NCI-H774 (cell line): ENCODE results near the gene SCN10A.

ENCODE experiments used
- DNase-seq: peaks from one replicate; lab custom pipeline; 2025; lab: John Stamatoyannopoulos, UW

Gene SCN10A

DNA sequence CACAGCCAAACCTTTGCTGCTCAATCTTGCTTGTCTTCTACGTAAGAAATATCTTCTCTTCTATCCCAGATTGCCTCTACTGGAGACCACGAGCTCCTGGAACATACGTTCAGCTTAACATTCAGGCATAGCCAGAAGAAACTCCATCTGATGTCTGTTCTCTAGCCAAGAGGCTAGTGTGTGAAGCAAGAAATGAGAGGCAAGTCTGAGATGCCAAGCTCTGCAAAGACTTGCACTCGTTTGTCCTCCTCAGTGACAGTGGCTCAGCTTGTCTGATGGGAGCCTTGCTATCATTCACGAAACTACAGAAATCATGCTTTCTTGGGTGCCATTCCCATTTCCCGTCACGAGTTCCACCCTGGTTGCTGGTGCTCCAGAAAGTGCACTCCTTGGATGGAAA lies at the start of gene SCN10A:
Gene SCN10A (minus strand): TSS at position 192 of the 400 bp plus-strand sequence. CDS start 22,207 bp downstream, outside the sequence.
- no peak for DNase-seq

DNA sequence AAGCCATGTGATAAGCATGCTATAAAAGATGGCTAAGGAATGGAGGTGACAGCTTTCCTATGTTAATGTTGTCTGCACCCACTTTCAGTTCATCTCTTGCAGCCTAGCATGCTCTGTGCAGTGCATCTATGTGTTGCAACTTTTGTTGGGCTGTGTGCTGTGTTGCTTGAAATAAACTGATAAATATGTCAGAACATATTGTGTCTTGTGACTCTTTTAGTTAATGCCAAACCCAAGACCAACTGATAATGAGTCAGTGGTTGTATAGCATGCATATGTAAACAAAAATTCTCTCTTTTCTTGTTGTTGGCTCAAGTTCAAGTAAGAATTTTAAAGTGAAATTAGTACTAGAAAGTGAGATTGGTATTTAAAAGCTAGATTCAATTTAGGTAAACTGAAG lies 37.0 kb upstream of the SCN10A start:
- DNase-seq: no peak

DNA sequence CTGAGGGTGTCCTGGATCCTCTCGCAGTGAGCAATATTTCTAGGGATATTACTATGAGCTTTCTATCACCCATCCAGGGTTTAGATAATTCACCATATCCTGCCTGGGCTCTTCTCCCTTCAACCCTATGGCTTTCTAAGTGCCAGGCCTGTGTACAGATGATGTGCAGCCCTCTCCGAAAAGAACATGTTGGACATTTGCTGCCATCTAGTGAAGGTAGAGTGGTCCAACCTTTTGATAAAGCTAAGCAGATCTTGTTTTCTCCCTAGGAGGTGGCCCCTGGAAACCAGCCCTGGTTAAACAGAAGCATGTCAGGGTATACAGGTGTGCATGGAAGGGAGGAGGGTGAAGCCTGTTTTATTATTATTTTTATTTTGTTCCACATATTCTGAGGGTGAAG lies 27.9 kb upstream of the SCN10A start:
- no peak for DNase-seq

GRCh38 chr3:38842266-38842965 lies 26.4 kb upstream of the SCN10A start:
- no peak for DNase-seq

GRCh38 chr3:38840987-38841386 lies 25.0 kb upstream of the SCN10A start:
- no peak for DNase-seq

DNA sequence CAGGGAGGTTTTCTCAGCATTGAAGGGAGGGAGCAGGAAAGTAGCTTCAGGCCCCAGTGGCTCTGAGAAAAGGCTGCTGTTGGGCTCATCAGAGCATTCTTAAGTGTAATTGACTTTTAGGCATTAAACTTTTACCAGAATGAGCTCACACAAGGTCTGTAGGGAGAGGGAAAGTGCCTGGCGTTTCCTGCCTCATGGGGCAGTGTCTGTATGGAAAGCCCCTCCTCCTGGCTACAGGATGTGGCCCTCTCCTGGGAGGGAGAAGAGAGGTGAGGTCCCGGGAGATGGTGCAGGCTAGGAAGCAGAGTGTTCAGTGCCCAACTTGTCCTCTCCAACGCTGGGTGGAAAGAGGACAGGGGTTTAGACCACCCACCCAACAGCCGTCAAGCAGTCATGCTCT lies 21.3 kb upstream of the SCN10A start:
- no peak for DNase-seq

DNA sequence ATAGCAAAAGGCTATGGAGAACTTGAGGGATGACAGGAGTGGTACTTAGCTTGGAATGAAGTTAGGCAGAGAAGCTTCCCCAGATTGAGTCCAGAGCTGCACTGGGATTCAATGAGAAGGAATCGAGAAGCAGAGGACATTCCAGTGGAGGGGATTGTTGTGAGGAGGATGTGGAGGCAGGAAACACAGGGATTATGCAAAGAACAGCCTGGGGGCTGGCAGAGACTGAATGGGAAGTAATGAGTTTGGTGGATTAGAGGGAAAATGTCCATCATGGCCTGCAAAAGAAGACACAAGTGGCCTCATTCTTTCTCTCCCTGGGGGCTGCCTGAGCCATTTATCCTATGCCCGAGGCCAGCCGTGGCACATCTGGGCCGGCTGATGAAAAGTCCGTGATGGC lies 20.5 kb upstream of the SCN10A start:
- DNase-seq: no peak

- no peak for DNase-seq
Measured at GRCh38 chr3:38835939-38836338, 19.9 kb upstream of the SCN10A start.

DNA sequence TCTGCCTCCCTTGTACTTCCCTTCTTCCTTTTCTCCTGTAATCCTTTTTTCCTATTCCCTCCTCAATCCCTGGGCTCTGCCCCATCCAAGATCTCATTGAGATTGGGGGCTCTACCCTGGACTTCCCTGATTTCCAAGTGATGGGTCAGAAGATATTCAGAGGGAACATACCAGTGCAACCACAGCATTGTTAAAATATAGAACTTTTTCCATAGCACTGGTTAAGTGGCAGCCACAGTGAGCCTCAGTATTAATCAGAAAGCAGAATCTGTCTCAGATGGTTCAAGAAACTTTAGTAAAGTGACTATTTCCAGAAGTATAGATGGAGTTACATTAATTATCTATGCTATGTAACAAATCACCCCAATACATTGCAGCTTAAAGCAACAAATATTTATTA lies 18.7 kb upstream of the SCN10A start:
- DNase-seq: no peak

DNA sequence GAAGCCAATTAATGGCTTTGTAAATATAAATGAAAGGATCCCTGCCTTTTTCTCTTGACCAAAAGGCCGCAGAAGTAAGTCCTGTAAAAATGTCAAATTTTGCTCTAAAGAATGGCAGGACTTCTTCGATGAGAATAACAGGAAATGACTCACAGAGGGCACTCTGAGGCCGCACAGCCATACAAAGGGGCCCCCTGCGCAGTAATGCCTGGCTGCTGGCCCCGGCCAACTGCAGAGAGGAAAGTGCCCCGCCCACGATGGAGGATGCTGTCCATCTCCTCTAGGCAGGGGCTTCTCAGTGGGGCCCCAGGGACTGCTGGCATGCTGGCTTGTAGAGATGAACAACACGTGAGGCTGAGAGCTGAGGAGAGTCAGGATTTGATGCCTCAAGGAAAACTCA lies 18.1 kb upstream of the SCN10A start:
- DNase-seq: no peak

- no peak for DNase-seq
Measured at GRCh38 chr3:38829404-38829803, 13.4 kb upstream of the SCN10A start.

DNA sequence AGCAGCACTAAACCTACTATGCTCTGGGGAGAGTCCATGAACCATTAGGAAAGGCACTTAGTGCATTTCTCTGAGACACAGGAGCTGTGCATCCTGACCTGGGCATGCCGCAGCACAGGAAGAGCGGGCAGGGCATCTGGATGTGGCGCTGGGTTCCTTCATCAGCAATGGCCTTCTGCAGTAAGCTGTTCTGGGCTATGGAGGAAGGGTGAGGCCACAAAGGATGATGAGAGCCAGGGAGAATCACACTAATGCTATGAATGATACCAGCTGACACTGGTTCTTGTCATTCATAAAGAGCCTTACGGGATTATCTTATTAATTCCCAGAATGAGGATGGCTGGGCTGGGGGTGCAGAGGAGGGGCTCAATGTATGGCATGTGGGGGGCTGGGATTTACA lies 12.7 kb upstream of the SCN10A start:
- no peak for DNase-seq

DNA sequence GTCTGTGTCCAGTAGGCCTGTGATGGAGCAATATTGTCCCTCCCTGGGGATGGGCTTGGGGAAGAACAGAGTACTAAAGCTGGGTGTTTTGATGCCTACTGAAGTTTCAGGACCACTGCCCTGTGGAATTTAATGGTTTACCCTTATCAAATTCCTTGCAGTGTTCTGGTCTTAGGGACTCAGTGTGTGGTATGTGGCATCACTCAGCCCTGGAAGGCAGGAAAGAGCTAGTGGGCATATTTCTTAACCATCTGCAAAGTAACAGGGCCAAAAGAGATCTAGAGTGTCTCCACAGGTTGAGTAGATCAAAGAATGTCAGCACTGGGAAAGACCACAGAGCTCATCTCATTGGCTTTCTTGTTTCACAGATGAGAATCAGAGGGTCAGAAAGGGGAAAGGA lies 11.8 kb upstream of the SCN10A start:
- no peak for DNase-seq

DNA sequence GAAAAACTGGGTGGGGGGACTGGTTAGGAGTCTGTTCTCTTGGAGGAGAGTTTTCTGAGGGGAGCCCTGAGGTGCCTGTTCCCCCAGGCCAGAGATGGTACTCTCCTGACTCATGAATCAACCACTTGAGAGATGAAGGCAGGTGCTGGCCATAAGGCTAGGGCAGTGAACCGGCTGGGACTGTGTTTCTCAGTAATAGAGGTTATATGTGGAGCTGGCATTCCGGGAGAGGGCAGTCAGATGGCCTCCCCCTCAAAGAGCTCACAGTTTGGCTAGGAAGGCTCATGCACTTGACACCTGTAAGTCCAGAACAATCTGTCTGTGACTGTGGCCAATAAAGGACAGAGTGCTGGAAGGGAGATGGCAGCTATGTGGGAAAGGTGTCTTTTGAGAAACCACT lies 10.0 kb upstream of the SCN10A start:
- no peak for DNase-seq

GRCh38 chr3:38824349-38824748 lies 8.3 kb upstream of the SCN10A start:
- no peak for DNase-seq

GRCh38 chr3:38823722-38824121 lies 7.7 kb upstream of the SCN10A start:
- no peak for DNase-seq

DNA sequence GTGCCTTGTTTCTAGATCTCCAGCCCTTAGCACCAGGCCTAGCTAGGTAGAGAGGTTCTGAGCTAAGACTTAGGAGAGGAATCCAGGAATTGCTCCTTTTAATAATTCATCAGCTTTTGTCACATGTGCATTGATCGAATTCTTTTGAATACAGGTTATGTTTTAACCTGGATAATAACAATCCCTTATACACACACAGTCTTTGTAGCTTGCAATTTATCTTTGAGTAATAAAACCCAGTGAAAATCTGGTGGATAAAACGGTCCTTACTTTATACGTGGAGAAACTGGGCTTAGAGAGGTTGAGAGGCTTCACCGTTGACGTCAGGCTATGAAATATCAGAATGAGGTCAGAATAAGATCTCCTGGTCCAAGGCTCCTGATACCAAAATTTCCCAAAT lies 7.2 kb upstream of the SCN10A start:
- DNase-seq: no peak

DNA sequence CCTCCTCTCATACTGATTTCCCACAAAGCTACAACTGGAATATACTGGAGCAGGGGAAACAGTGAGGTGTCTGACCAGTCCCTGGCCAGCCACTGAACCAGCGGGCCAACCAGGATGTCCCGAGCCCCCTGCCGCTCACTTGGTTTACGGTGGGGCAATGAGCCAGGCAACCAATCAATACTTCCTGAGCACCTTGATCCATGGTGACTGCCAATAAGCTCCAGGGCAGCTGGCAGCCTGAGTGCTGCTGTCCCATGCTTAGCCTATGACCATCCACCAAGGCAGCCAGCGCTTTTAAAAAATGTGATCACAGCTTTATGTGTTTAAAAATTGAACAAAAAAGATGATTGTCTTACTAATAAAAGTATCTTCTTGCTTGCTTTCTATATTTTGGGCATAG lies 4.2 kb downstream of the SCN10A start:
- no peak for DNase-seq

- DNase-seq: no peak
Measured at GRCh38 chr3:38805765-38806386, 10.1 kb downstream of the SCN10A start.

DNA sequence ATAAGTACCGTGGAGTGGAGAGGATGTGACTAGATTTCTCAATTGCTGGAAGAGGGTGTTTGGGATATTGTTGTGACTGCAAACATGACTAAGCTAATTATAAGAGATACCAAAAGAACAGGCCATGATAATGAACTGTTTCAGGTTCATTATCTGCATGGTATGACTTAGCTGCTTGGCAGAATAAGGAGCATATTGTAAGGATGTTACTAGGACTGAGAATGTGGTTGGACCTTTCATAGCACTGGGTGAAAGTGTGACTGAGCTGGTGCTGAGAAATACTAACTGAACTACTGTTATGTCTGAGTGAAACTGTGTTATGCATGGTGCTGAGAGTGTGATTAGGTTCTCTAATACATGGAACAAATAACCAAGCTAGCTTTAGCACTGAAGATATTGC lies 11.0 kb downstream of the SCN10A start:
- DNase-seq: no peak

- no peak for DNase-seq
Measured at GRCh38 chr3:38800511-38800910, 15.5 kb downstream of the SCN10A start.

GRCh38 chr3:38793721-38794120 lies 22.3 kb downstream of the SCN10A start:
- no peak for DNase-seq

GRCh38 chr3:38792983-38793382 lies 23.0 kb downstream of the SCN10A start:
- no peak for DNase-seq

DNA sequence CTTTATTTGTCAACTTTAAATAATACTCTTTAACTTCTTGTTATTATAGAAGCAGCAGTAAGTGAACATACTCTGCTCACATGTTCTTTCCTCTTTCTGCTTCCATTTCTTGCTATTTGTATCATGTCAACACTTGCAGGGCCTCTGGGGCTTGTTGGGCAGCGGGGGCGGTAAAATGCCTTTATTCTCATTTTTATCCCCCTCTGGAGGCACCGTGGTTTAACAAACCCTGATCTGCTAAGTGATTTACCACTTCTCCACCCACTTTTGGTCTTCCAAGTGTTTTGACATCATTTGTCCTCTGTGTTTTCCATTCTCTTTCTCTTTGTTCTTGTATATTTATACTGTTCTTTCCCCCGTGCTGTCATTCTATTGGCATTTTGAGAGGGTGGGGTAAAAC lies 33.9 kb downstream of the SCN10A start:
- no peak for DNase-seq
